GM21381 (cell line): ENCODE results near the gene REG1B.
"Not testable (repeated sequence)": the region's sequence is repeated elsewhere in the genome, so short reads cannot be mapped to it uniquely, and the experiment has no call there.

Experiments used
- ATAC-seq: cut with Tn5 transposase; IDR thresholded peaks from one replicate; pipeline ENCODE4 v1.9.1; 2021; ENCODE audit warnings: mild to moderate bottlenecking, moderate library complexity; ENCODE audit not compliant: unreplicated experiment

REG1B gene

GRCh38 chr2:79085382-79085781, 2.4 kb downstream of the REG1B start:
- no peak for ATAC-seq

- ATAC-seq = no peak
Observed at GRCh38 chr2:79084495-79085135, 3.2 kb downstream of the REG1B start.

GRCh38 chr2:79083597-79084251, 4.1 kb downstream of the REG1B start:
- no peak for ATAC-seq

- no peak for ATAC-seq
Observed at GRCh38 chr2:79082987-79083386, 4.8 kb downstream of the REG1B start.

GRCh38 chr2:79071078-79071477, 16.7 kb downstream of the REG1B start:
- ATAC-seq = no peak

- ATAC-seq = no peak
Observed at GRCh38 chr2:79065201-79065600, 22.6 kb downstream of the REG1B start.

GRCh38 chr2:79054769-79055168, 33.0 kb downstream of the REG1B start:
- ATAC-seq = not testable (repeated sequence)

- not testable (repeated sequence) for ATAC-seq
Observed at GRCh38 chr2:79053486-79053885, 34.3 kb downstream of the REG1B start.

- ATAC-seq = no peak
Observed at GRCh38 chr2:79041032-79041448, 46.8 kb downstream of the REG1B start.

GRCh38 chr2:79039944-79040343, 47.8 kb downstream of the REG1B start:
- no peak for ATAC-seq
